MM.1S (cell line): ENCODE data around the gene C12orf60.

Experiments used
- EZH2 ChIP-seq: fragments of 300-600 bp; sonication (generic); optimal IDR thresholded peaks from 2 replicates; pipeline ENCODE3; 2017; ENCODE audit warnings: low read depth, mild to moderate bottlenecking, antibody characterized with exemption, low read length, mixed read lengths
- TF ChIP-seq, protein P1 (sequence below): fragments of 300-600 bp; sonication (generic); IDR thresholded peaks from 2 replicates; pipeline ENCODE4 v1.5.1; 2016; ENCODE audit warnings: antibody characterized with exemption, low read length, mixed read lengths

- TF ChIP-seq, protein P1, sequence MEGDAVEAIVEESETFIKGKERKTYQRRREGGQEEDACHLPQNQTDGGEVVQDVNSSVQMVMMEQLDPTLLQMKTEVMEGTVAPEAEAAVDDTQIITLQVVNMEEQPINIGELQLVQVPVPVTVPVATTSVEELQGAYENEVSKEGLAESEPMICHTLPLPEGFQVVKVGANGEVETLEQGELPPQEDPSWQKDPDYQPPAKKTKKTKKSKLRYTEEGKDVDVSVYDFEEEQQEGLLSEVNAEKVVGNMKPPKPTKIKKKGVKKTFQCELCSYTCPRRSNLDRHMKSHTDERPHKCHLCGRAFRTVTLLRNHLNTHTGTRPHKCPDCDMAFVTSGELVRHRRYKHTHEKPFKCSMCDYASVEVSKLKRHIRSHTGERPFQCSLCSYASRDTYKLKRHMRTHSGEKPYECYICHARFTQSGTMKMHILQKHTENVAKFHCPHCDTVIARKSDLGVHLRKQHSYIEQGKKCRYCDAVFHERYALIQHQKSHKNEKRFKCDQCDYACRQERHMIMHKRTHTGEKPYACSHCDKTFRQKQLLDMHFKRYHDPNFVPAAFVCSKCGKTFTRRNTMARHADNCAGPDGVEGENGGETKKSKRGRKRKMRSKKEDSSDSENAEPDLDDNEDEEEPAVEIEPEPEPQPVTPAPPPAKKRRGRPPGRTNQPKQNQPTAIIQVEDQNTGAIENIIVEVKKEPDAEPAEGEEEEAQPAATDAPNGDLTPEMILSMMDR = no peak
- no peak for TF ChIP-seq EZH2
These were observed 22.6 kb upstream of the C12orf60 start for GRCh38 chr12:14780859-14781258.
